T-cell (primary cell): Measurements from ENCODE around the gene GRB14. TPM values are rescaled to one million over a fixed set of nuclear protein-coding genes. Genes with fewer than 3 reads are reported as not detected.

Experiments
- ATAC-seq, 4 experiments: fragments of 200-7000 bp in 3 of 4; fragments of 150-1000 bp in 1 of 4; cut with Tn5 transposase; replicated peaks in 1 of 4; 1 replicate in 3 of 4; 2 replicates in 1 of 4; pipeline ENCODE4 v1.10.0; 2021; ENCODE audit warnings: moderate library complexity in 3 of 4, mild to moderate bottlenecking in 2 of 4, moderate number of reproducible peaks in 1 of 4
- CTCF ChIA-PET, 2 donors: fragments of 300-600 bp; sonication (Branson Sonifier 250); formaldehyde crosslinking; loops; one replicate each; lab custom pipeline; 2022; ENCODE audit warnings: antibody characterized with exemption in 2 of 2; lab: Charles Lee
- POLR2A ChIA-PET, 2 donors: fragments of 300-600 bp; sonication (Branson Sonifier 250); formaldehyde crosslinking; loops; one replicate each; lab custom pipeline; 2022; ENCODE audit warnings: antibody characterized with exemption in 2 of 2; lab: Charles Lee
- DNase-seq, 35 experiments: peaks; one replicate each; pipeline versions ENCODE4 v3.0.0 to v3.0.0-alpha.2; 2013 to 2023
- H3K27ac ChIP-seq: one replicate; pipeline ENCODE4 v1.5.1; 2013; ENCODE audit warnings: low read length
- H3K27me3 ChIP-seq, 2 experiments: replicated peaks in 1 of 2; 1 replicate in 1 of 2; 2 replicates in 1 of 2; pipeline versions ENCODE4 v1.6.1 to v1.7.0; 2013; ENCODE audit warnings: low read length in 1 of 2, mixed read lengths in 1 of 2; ENCODE audit not compliant: control insufficient read depth in 2 of 2, insufficient read depth in 2 of 2; ENCODE audit errors: extremely low read depth in 1 of 2
- H3K36me3 ChIP-seq, 2 donors: 1 replicate in 1 of 2; 2 replicates in 1 of 2; pipeline versions ENCODE4 v1.6.1 to v1.7.0; 2013; ENCODE audit warnings: low read length in 1 of 2; ENCODE audit not compliant: control insufficient read depth in 2 of 2, insufficient read depth in 1 of 2; ENCODE audit errors: extremely low read depth in 1 of 2
- H3K4me1 ChIP-seq, 2 experiments: 1 replicate in 1 of 2; 2 replicates in 1 of 2; pipeline versions ENCODE4 v1.6.1 to v1.7.0; 2013; ENCODE audit warnings: low read length in 2 of 2, mixed read lengths in 1 of 2; ENCODE audit not compliant: insufficient read depth in 2 of 2, control insufficient read depth in 1 of 2; ENCODE audit errors: extremely low read depth in 1 of 2
- H3K4me3 ChIP-seq, 2 donors: 1 replicate in 1 of 2; 2 replicates in 1 of 2; pipeline versions ENCODE4 v1.5.1 to v1.7.0; 2013; ENCODE audit warnings: mild to moderate bottlenecking in 2 of 2, low read length in 1 of 2, moderate library complexity in 1 of 2; ENCODE audit not compliant: control insufficient read depth in 1 of 2; ENCODE audit errors: extremely low read depth in 1 of 2
- H3K9me3 ChIP-seq: 2 replicates; pipeline ENCODE4 v1.7.0; 2013
- H3K27ac Mint-ChIP-seq, 2 donors: one replicate each; pipeline ENCODE4 v1.8.0; 2020 to 2021; ENCODE audit warnings: mild to moderate bottlenecking in 2 of 2, mixed read lengths in 2 of 2
- H3K27me3 Mint-ChIP-seq, 2 donors: one replicate each; pipeline ENCODE4 v1.8.0; 2021 to 2022; ENCODE audit warnings: mixed read lengths in 2 of 2
- H3K36me3 Mint-ChIP-seq: one replicate; pipeline ENCODE4 v1.8.0; 2021; ENCODE audit warnings: mixed read lengths
- H3K4me1 Mint-ChIP-seq, 3 donors: one replicate each; pipeline ENCODE4 v1.8.0; 2020 to 2022; ENCODE audit warnings: mixed read lengths in 3 of 3, mild to moderate bottlenecking in 1 of 3
- H3K4me3 Mint-ChIP-seq, 3 donors: one replicate each; pipeline ENCODE4 v1.8.0; 2020 to 2022; ENCODE audit warnings: mild to moderate bottlenecking in 3 of 3, mixed read lengths in 3 of 3, moderate library complexity in 3 of 3
- H3K9me3 Mint-ChIP-seq, 3 donors: one replicate each; pipeline ENCODE4 v1.8.0; 2020 to 2022; ENCODE audit warnings: mixed read lengths in 3 of 3
- WGBS: methylation state at CpG from one replicate; pipeline ENCODE4 v1.1.5; 2013; ENCODE audit warnings: missing lambda C conversion rate; ENCODE audit not compliant: insufficient coverage; 5-methylcytosine and 5-hydroxymethylcytosine counted together
- total RNA-seq, 35 experiments: library from RNA in 6 of 35; stranded (reverse) in 6 of 35; fragments of 120-200 nt in 1 of 35; gene quantifications; one replicate each; pipeline versions ENCODE4 v1.2.1 to v1.2.4 and lab custom pipeline; 2013 to 2026

Gene GRB14
- total RNA-seq, 5 donors from 2014 or later (not counting 1 experiment from before 2014, with no cell fraction given) = not detected

GRCh38 chr2:164567335-164567989 lies 53.8 kb downstream of the GRB14 start:
- Mint-ChIP-seq H3K27me3 (no peaks in the 10 kb centered on the region), H3K27ac (no peak overlapping the region), H3K9me3 (no peaks in the 10 kb centered on the region), H3K4me3 (no peak overlapping the region), H3K36me3 (no peaks in the 10 kb centered on the region), H3K4me1 (no peaks in the 10 kb centered on the region)
- Histone ChIP-seq H3K27ac (no peak overlapping the region), H3K9me3 (no peaks in the 10 kb centered on the region), H3K27me3 (no peaks in the 10 kb centered on the region), H3K4me3 (no peak overlapping the region), H3K4me1 (no peaks in the 10 kb centered on the region), H3K36me3 (no peaks in the 10 kb centered on the region)
- CTCF ChIA-PET = no interaction called here
- no peak for DNase-seq
- WGBS = no CpG with 5 or more reads among the region's 3 CpGs
- no peak for ATAC-seq
- POLR2A ChIA-PET = no interaction called here

- H3K27me3 ChIP-seq = no peaks in the 10 kb centered on the region
- H3K27ac ChIP-seq = no peak overlapping the region
- H3K4me1 Mint-ChIP-seq = no peaks in the 10 kb centered on the region
- H3K9me3 ChIP-seq = no peaks in the 10 kb centered on the region
- H3K27ac Mint-ChIP-seq = no peak overlapping the region
- no peak overlapping the region for H3K4me3 ChIP-seq
- H3K36me3 Mint-ChIP-seq = no peaks in the 10 kb centered on the region
- peaks cover 0 to 2% (median 0%) of the 10 kb centered on the region in 3 donors for H3K9me3 Mint-ChIP-seq
- H3K4me3 Mint-ChIP-seq = no peak overlapping the region
- DNase-seq = no peak
- H3K36me3 ChIP-seq = no peaks in the 10 kb centered on the region
- ChIA-PET POLR2A (no interaction called here), CTCF (no interaction called here)
- no peaks in the 10 kb centered on the region for H3K27me3 Mint-ChIP-seq
- WGBS = 100% methylated on average over 1 of the region's 4 CpGs
- ATAC-seq = no peak
- H3K4me1 ChIP-seq = no peaks in the 10 kb centered on the region
Measured at GRCh38 chr2:164565359-164565758, 55.9 kb downstream of the GRB14 start.

- no peak overlapping the region for H3K27ac Mint-ChIP-seq
- no peak overlapping the region for H3K4me3 Mint-ChIP-seq
- ATAC-seq = no peak
- no peaks in the 10 kb centered on the region for H3K4me1 ChIP-seq
- H3K27ac ChIP-seq = no peak overlapping the region
- ChIA-PET POLR2A (no interaction called here), CTCF (no interaction called here)
- no peaks in the 10 kb centered on the region for H3K36me3 ChIP-seq
- no peaks in the 10 kb centered on the region for H3K4me1 Mint-ChIP-seq
- H3K36me3 Mint-ChIP-seq = no peaks in the 10 kb centered on the region
- no peaks in the 10 kb centered on the region for H3K27me3 ChIP-seq
- H3K9me3 ChIP-seq = no peaks in the 10 kb centered on the region
- DNase-seq = no peak
- no peaks in the 10 kb centered on the region for H3K27me3 Mint-ChIP-seq
- H3K4me3 ChIP-seq = no peak overlapping the region
- H3K9me3 Mint-ChIP-seq = peaks cover 0 to 2% (median 0%) of the 10 kb centered on the region in 3 donors
Measured at GRCh38 chr2:164562666-164563065, 58.6 kb downstream of the GRB14 start.

GRCh38 chr2:164561991-164562390 lies 59.3 kb downstream of the GRB14 start:
- Mint-ChIP-seq H3K4me3 (no peak overlapping the region), H3K27ac (no peak overlapping the region), H3K36me3 (no peaks in the 10 kb centered on the region), H3K4me1 (no peaks in the 10 kb centered on the region), H3K9me3 (peaks cover 0 to 2% (median under 1%) of the 10 kb centered on the region in 3 donors), H3K27me3 (no peaks in the 10 kb centered on the region)
- H3K4me3 ChIP-seq = no peak overlapping the region
- no peaks in the 10 kb centered on the region for H3K36me3 ChIP-seq
- H3K27me3 ChIP-seq = no peaks in the 10 kb centered on the region
- 25% methylated on average over 2 of the region's 4 CpGs for WGBS
- DNase-seq (no peak), ATAC-seq (no peak)
- no peak overlapping the region for H3K27ac ChIP-seq
- H3K9me3 ChIP-seq = no peaks in the 10 kb centered on the region
- ChIA-PET CTCF (no interaction called here), POLR2A (no interaction called here)
- H3K4me1 ChIP-seq = no peaks in the 10 kb centered on the region

- Histone ChIP-seq H3K36me3 (no peaks in the 10 kb centered on the region), H3K27ac (no peak overlapping the region), H3K9me3 (no peaks in the 10 kb centered on the region), H3K4me1 (no peaks in the 10 kb centered on the region), H3K27me3 (no peaks in the 10 kb centered on the region), H3K4me3 (no peak overlapping the region)
- ATAC-seq = no peak
- Mint-ChIP-seq H3K4me1 (no peaks in the 10 kb centered on the region), H3K27ac (no peak overlapping the region), H3K4me3 (no peak overlapping the region), H3K9me3 (peaks cover 0 to 4% (median 2%) of the 10 kb centered on the region in 3 donors), H3K36me3 (no peaks in the 10 kb centered on the region), H3K27me3 (no peaks in the 10 kb centered on the region)
- DNase-seq = no peak
- ChIA-PET POLR2A (no interaction called here), CTCF (no interaction called here)
- 60% methylated on average over 1 of the region's 4 CpGs for WGBS
Measured at GRCh38 chr2:164561416-164561815, 59.9 kb downstream of the GRB14 start.

- Histone ChIP-seq H3K27ac (no peak overlapping the region), H3K4me3 (no peak overlapping the region), H3K36me3 (no peaks in the 10 kb centered on the region), H3K4me1 (no peaks in the 10 kb centered on the region), H3K27me3 (no peaks in the 10 kb centered on the region), H3K9me3 (no peaks in the 10 kb centered on the region)
- Mint-ChIP-seq H3K27me3 (no peaks in the 10 kb centered on the region), H3K4me1 (no peaks in the 10 kb centered on the region), H3K27ac (no peak overlapping the region), H3K4me3 (no peak overlapping the region), H3K36me3 (no peaks in the 10 kb centered on the region), H3K9me3 (peaks cover 0 to 4% (median 2%) of the 10 kb centered on the region in 3 donors)
- POLR2A ChIA-PET = no interaction called here
- no peak for ATAC-seq
- CTCF ChIA-PET = no interaction called here
- no CpG with 5 or more reads among the region's 2 CpGs for WGBS
- no peak for DNase-seq
Measured at GRCh38 chr2:164560902-164561301, 60.4 kb downstream of the GRB14 start.
